SU-DHL-6 (cell line): ENCODE measurements around the gene TNFAIP8L1.

Experiments
- H2AFZ ChIP-seq: fragments of 200-600 bp; sonication (generic); 2 replicates; pipeline ENCODE4 v1.6.1; 2014; ENCODE audit warnings: low read depth, mild to moderate bottlenecking, moderate library complexity, mixed read lengths, antibody characterized with exemption, low read length; ENCODE audit not compliant: severe bottlenecking
- H3F3A ChIP-seq: fragments of 200-600 bp; shearing (Covaris generic); 2 replicates; pipeline ENCODE4 v1.6.0; 2016; ENCODE audit warnings: antibody characterized with exemption, mild to moderate bottlenecking; ENCODE audit not compliant: insufficient read depth
- H3K27ac ChIP-seq: fragments of 200-600 bp; sonication (generic); 2 replicates; pipeline ENCODE4 v1.5.1; 2016; ENCODE audit warnings: low read depth, mild to moderate bottlenecking, low read length, moderate library complexity, mixed read lengths
- H3K27me3 ChIP-seq: fragments of 200-600 bp; sonication (generic), shearing (Covaris generic); 2 replicates; pipeline ENCODE4 v1.6.0; 2014; ENCODE audit warnings: mild to moderate bottlenecking, low read length
- H3K36me3 ChIP-seq: fragments of 200-600 bp; sonication (generic); 2 replicates; pipeline ENCODE4 v1.6.1; 2014; ENCODE audit warnings: mild to moderate bottlenecking, low read length, mixed read lengths
- H3K4me2 ChIP-seq: fragments of 300-600, 200-600 bp; shearing (Covaris generic), sonication (generic); 2 replicates; pipeline ENCODE4 v1.6.0; 2014; ENCODE audit warnings: low read length, low read depth, mild to moderate bottlenecking; ENCODE audit not compliant: poor library complexity, severe bottlenecking
- H3K4me3 ChIP-seq: fragments of 200-600 bp; sonication (generic); 2 replicates; pipeline ENCODE4 v1.5.1; 2014; ENCODE audit warnings: antibody characterized with exemption, low read length, mild to moderate bottlenecking, mixed read lengths; ENCODE audit not compliant: insufficient read depth, poor library complexity, severe bottlenecking
- H3K79me2 ChIP-seq: fragments of 200-600 bp; sonication (generic); 2 replicates; pipeline ENCODE4 v1.6.1; 2014; ENCODE audit warnings: mild to moderate bottlenecking, low read length, moderate library complexity; ENCODE audit not compliant: insufficient read depth
- H3K9ac ChIP-seq: fragments of 200-600 bp; sonication (generic); 2 replicates; pipeline ENCODE4 v1.7.0; 2014; ENCODE audit warnings: mild to moderate bottlenecking, low read length
- H3K9me2 ChIP-seq: fragments of 200-600 bp; sonication (generic); replicated peaks from 2 replicates; pipeline ENCODE4 v1.6.1; 2014; ENCODE audit warnings: low read length; ENCODE audit not compliant: insufficient read depth
- H3K9me3 ChIP-seq: fragments of 200-600 bp; sonication (generic); 2 replicates; pipeline ENCODE4 v1.6.1; 2014; ENCODE audit warnings: low read length, mixed read lengths; ENCODE audit not compliant: insufficient read depth
- H4K20me1 ChIP-seq: fragments of 200-600 bp; sonication (generic); 2 replicates; pipeline ENCODE4 v1.6.1; 2014; ENCODE audit warnings: low read depth, mild to moderate bottlenecking, antibody characterized with exemption, low read length, moderate library complexity, mixed read lengths
- CTCF ChIP-seq: fragments of 200-600 bp; sonication (generic); IDR thresholded peaks from one replicate; pipeline ENCODE4 v1.5.1; 2017; ENCODE audit warnings: antibody characterized with exemption, mild to moderate bottlenecking, low read length, moderate library complexity; ENCODE audit not compliant: insufficient read depth, poor library complexity, severe bottlenecking
- EZH2phosphoT487 ChIP-seq: fragments of 200-600 bp; sonication (generic), shearing (Covaris generic); conservative IDR thresholded peaks from 2 replicates; pipeline ENCODE4 v1.6.1; 2018; ENCODE audit warnings: mild to moderate bottlenecking, antibody characterized with exemption, low read length, moderate library complexity, mixed read lengths

Gene TNFAIP8L1

GRCh38 chr19:4591320-4591719 lies 48.0 kb upstream of the TNFAIP8L1 start:
- no peak overlapping the region for H3K27ac ChIP-seq
- no peak overlapping the region for H3K9ac ChIP-seq
- no peaks in the 10 kb centered on the region for H3K27me3 ChIP-seq
- H2AFZ ChIP-seq = no peak overlapping the region
- no peak for TF ChIP-seq CTCF
- TF ChIP-seq EZH2phosphoT487 = no peak
- H3K36me3 ChIP-seq = no peaks in the 10 kb centered on the region
- H3K9me2 ChIP-seq = no peaks in the 10 kb centered on the region
- H3K4me3 ChIP-seq = no peak overlapping the region
- H3F3A ChIP-seq = no peaks in the 10 kb centered on the region
- no peaks in the 10 kb centered on the region for H3K79me2 ChIP-seq
- H3K9me3 ChIP-seq = no peaks in the 10 kb centered on the region
- H3K4me2 ChIP-seq = no peak overlapping the region
- no peaks in the 10 kb centered on the region for H4K20me1 ChIP-seq

- Histone ChIP-seq H2AFZ (no peak overlapping the region), H3K27me3 (no peaks in the 10 kb centered on the region), H3F3A (no peaks in the 10 kb centered on the region), H3K4me2 (no peak overlapping the region), H3K79me2 (no peaks in the 10 kb centered on the region), H4K20me1 (no peaks in the 10 kb centered on the region), H3K27ac (no peak overlapping the region), H3K9me2 (no peaks in the 10 kb centered on the region), H3K9me3 (no peaks in the 10 kb centered on the region), H3K36me3 (no peaks in the 10 kb centered on the region), H3K9ac (no peak overlapping the region), H3K4me3 (no peak overlapping the region)
- TF ChIP-seq CTCF (no peak), EZH2phosphoT487 (no peak)
Observed at GRCh38 chr19:4592445-4592844, 46.9 kb upstream of the TNFAIP8L1 start.

- Histone ChIP-seq H2AFZ (no peak overlapping the region), H3K9ac (no peak overlapping the region), H3F3A (no peaks in the 10 kb centered on the region), H4K20me1 (no peaks in the 10 kb centered on the region), H3K9me3 (no peaks in the 10 kb centered on the region), H3K79me2 (no peaks in the 10 kb centered on the region), H3K4me2 (no peak overlapping the region), H3K9me2 (no peaks in the 10 kb centered on the region), H3K27me3 (no peaks in the 10 kb centered on the region), H3K36me3 (no peaks in the 10 kb centered on the region), H3K27ac (no peak overlapping the region), H3K4me3 (no peak overlapping the region)
- TF ChIP-seq EZH2phosphoT487 (no peak), CTCF (no peak)
Observed at GRCh38 chr19:4593409-4593851, 45.9 kb upstream of the TNFAIP8L1 start.
